Measurements from ENCODE around the gene BORCS6.
A peak's percentile ranks its signal among the peaks of the same experiment; 100 is the strongest.

Gene BORCS6

GRCh38 chr17:8210761-8211458 is 20.9 kb upstream of the BORCS6 start:
- no peak for DNase-seq

DNA sequence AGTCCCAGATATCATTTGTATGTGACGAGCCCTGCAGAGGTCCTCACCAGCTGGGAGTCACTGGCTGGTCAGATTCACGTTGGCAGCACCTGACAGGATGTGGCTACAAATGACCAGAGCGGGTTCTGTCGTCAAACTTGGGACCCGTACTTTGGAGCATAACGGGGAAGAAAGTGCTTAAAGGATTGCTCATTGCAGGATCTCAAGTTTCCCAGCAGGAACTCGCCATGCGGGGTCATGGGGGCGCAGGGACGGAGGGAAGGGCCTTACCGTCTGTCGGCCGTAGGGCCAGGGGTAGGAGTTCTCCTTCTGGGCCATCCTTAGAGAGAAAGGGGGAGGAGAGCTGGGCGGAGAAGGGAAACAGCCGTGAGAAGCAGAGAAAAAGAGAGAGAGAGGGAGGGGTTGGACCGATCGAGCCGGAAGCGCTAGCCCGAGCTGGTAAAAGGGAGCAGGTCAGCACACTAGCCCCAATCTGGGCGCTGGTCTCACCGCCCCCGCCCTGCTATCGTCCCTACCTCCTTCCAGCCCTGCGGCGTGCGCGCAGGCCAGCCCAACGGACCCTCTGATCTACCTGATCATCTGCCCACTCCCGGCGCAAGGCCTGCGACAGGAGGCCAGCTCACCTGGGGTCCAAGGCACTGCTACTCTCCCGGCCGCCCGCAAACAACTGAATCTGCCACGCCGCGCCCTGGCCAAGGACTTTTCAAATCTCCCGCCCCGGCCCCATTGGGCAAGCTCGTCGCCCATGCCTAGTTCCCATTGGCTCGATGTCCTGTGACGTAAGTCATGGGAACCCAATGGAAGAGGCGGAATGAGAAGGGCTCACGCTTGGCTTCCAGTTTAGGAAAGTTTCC is 20.2 kb upstream of the BORCS6 start, which contains the start of gene AURKB:
Gene AURKB, minus strand, starts transcription at position 669 of the 854 bp plus-strand sequence. Its CDS starts 351 bp downstream, at position 318.
- peak; percentile 98 for DNase-seq

DNA sequence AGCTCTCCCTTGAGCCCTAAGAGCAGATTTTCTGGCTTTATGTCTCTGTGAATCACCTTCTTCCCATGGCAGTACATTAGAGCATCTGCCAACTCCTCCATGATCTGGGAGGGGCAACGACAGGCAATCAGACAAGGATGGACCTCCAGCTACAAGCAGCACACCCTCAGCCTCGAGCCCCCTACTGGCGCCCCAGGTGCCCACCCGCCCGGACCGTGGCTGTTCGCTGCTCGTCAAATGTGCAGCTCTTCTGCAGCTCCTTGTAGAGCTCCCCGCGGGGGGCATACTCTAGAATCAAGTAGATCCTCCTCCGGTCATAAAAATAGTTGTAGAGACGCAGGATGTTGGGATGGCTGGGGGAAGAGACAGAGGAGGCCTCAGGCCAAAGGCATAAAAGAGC is 16.6 kb upstream of the BORCS6 start:
- no peak for DNase-seq

DNA sequence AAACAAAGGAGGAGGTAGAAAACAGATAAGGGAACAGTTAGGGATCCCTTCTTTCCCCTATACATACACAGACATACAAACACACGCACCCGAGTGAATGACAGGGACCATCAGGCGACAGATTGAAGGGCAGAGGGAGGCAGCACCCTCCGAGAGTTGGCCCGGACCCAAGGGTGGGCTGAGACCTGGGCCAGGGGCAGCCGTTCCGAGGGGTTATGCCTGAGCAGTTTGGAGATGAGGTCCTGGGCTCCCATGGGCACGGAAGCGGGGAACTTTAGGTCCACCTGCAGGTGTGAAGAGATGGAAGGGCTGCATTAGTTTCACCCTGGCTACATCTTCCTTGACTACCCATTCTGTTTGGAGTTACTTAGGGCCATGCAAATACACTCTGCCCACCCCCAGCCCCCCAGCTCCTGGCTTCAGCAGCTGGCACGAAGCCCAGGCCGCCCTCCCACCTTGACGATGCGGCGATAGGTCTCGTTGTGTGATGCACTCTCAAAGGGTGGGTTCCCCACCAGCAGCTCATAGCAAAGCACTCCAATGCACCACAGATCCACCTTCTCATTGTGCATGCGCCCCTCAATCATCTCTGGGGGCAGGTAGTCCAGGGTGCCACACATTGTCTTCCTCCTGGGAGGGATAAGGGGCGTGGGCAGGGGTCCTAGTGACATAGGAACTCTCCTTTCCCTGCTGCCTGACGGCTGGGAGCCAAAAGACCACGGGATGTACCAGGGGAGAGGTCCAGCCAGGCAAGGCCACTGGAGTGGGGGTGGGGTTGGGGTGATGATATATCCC is 15.0 kb upstream of the BORCS6 start:
- no peak for DNase-seq

DNA sequence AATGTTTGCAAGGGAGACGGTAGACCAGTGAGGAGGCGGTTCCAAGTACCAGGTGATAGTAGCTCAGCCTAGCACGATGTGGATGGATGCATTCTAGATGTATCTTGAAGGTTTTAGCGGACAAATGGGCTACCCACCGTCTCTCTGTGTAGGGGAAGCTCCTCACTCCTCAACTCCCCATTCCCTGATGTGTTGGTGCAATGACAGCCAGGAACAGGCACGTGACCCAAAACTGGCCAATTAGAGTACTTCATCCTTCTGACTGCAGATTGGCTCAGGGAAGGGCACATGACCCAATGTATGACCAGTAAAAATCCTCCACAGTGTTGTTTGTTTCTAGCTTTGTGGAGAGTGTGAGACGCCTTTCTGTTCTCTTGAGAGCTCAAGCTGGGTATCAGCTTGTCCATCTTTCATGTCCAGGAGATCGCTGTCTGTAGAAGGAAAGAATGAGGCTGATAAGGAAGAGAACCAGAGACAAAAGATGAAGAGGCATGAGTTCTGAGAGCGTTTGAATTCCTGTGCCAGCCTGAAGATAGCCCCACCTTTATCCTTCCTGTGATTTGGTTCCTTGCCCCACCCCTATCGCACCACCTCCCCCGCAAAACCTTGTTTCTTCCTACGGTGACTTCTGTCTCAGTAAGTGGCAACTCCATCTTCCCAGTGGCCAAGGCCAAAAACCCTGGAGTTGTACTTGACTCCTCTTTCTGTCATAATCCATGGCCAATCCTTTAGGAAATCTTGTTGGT is 2.3 kb upstream of the BORCS6 start:
- peak; percentile 89 for DNase-seq

DNA sequence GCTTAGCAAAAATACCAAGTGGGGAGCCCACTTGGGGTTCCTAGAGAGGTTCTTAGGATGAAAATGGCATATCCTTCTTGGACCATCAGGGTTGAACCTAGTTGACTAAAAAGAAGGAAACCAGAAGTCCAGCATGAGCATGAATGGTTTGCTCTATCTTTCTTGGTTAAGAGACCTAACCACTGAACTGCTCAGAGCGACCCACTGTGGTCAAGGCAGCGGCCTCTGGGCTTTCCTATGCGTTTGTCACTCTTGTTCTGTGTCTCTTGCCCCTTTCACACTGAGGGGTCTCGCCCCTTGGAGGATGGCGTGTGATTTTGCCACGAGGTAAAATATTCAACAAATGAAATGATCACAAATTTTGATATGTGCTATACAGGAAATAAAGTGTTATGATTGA is 526 bp upstream of the BORCS6 start:
- DNase-seq: no peak

DNA sequence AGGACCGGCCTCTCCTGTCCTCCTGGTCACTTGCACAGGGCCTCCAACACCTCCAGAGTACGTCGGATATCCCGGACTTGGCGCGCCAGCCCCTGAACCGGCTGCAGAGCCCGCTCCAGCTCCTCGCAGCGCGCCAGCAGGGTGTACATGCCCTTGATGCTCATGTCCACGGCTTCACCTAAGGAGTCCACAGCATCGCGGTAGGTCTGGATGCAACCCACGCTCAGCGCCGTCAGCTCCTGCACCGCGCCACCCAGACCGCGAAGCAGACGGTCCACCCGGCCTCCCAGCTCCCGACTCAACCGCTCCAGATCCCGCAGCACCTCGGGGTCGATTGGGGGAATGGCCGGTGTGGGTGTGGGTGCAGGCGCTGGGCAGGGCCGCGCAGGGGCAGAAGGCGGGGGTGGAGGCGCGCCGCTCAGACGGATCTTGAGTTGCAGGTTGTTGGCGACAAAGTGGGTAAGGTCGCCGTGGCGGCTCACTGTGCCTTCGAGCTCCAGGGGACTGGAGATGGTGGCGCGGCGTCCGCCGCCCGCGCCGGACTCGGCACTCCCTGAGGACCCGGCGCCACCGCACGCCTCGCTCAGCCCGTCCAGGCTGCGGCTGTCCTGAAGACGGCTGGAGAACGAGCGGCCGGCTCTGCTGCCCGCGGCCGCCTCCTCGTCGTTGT is 804 bp downstream of the BORCS6 start:
- DNase-seq: no peak

DNA sequence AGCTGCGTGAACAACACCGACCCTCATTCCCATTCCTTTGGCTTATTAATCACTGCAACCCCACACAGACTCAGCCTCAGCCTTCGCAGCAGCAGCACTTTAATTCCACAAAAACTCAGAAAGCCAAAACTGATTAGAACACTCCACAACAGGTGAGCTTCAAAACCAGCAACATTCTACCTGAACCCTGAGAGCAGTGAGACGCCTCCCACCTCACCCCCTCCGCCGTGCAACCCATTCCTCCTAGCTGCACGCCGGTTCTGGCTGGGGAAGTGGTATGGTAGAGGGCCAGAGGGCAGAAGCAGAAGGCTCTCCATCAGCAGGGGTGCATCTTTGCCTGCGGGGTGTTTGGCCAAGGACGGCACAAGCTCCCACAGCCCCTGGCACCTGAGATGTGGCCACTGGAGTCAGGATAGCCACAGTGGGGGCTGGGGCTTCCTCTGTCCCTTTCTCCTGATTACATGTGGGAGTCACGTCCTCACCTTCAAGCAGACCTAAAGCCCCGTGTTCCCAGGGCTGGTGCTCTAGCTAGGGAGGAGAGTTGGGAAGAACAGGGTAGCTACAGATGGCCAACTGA is 1.6 kb downstream of the BORCS6 start:
- DNase-seq: no peak

- DNase-seq: peak; percentile 100
These were observed 2.3 kb downstream of the BORCS6 start for GRCh38 chr17:8187517-8188262.

- peak; percentile 97 for DNase-seq
These were observed 3.0 kb downstream of the BORCS6 start for GRCh38 chr17:8186787-8187516.

- no peak for DNase-seq
These were observed 3.6 kb downstream of the BORCS6 start for GRCh38 chr17:8186446-8186786.

- DNase-seq: peak; percentile 73
These were observed 4.2 kb downstream of the BORCS6 start for GRCh38 chr17:8185582-8186445.

- no peak for DNase-seq
These were observed 12.8 kb downstream of the BORCS6 start for GRCh38 chr17:8176998-8177731.

- peak; percentile 82 for DNase-seq
These were observed 13.6 kb downstream of the BORCS6 start, which contains the start of gene TMEM107 for GRCh38 chr17:8176197-8176940. TSS of gene TMEM107 (minus strand) at chr17:8176380. CDS start at chr17:8176286, 94 bp downstream.

DNA sequence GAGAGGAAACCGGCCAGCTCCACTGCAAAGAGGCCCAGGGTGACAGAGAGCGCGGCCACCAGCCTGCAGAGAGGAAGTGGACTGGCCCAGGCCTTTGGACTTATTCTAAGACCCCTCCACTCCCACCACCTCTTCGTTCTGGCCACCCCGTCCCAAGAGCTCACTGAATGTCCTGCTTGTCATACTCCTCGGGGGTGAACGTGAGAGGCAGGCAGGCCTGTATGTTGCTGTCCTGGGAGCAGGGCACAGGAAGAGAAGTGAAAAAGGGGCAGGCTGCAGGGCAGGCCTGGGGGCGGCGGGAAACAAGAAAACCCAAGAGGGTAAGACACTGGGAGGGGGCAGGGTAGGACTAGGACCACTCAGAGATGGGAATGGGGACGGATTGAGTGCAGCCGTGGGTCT is 14.2 kb downstream of the BORCS6 start:
- DNase-seq: no peak

DNA sequence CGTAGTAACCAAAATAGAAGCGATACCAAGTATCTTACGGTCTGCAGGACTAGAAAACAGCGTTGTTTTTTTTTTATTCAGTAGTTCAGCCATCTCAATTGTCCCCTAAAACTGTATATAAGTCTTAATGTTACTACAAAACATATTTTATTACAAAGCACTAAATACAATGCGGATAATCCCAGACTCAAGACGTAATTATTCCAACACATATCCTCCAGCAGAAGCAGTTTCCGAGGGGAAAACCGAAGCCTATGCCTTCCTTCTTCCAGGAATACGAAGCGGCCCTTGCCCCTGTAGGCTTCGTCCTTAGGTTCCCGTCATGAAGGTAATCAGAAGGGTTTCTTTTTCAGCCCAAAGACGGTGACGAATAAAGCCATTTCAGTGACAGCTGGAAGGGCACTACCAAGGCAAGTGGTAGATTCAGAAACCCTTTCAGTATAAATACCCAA is 16.1 kb downstream of the BORCS6 start:
- peak; percentile 39 for DNase-seq

DNA sequence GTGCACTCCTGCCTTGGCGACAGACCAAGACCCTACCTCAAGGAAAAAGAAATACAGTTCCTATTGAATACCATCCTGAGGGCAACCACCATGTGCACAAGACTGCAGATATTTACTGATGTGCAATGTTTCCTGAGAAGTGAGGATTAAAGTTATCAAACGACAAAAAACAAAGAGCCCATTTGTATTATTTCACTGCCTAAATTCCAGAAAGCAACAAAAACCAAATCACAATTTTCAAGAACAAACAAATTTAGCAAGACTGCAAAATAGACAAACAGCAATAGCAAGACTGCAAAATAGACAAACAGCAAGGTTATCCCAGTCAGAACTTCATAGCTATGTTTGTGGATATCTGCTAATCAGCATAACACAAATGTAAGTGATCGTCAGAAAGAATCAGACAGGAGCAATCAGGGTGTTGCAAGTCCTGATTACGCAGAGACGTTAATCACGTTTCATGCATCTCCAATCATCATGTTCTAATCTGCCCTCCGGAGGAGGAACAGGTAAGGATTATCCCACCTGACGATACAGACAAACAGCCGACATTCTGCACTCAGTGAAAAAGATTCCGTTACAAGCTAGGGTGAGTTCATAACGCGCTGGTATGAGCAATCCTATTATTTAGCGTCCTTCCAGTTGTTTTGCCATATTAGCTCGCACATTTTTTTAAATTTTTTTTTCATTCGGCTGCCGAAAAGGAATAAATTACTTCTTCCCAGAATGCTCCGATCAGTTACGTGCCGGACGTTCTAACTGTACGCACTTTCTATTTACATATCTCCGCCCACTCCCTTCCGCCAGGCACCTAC is 16.7 kb downstream of the BORCS6 start:
- DNase-seq: peak; percentile 99

All from fibroblast of upper back skin (primary cell).